K562 (cell line): ENCODE results near the gene NPDC1. TPM values are rescaled to one million over a fixed set of nuclear protein-coding genes. Genes with fewer than 3 reads are reported as not detected.
A peak's percentile ranks its signal among the peaks of the same experiment; 100 is the strongest.

ENCODE experiments used
- ATAC-seq: fragments of 200-7000 bp; cut with Tn5 transposase; 3 replicates; pipeline ENCODE4 v1.9.1; 2020; ENCODE audit warnings: moderate library complexity
- BruUV-seq: library from RNA; stranded (reverse); fragments of 400-500 nt; replicated peaks from 2 replicates; lab custom pipeline; 2021; lab: Mats Ljungman, UMichigan
- CTCF ChIA-PET: fragments of 300-600 bp; formaldehyde crosslinking; extraction: SDS; loops from one replicate; lab custom pipeline; 2021; ENCODE audit warnings: low intra/inter-chr PET ratio; lab: Yijun Ruan, JAX
- POLR2A ChIA-PET: fragments of 300-600, 350-650 bp; sonication (Branson Sonifier 250); formaldehyde crosslinking; extraction: SDS; loops from one replicate; lab custom pipeline; 2021; ENCODE audit warnings: antibody characterized with exemption, inconsistent platforms; lab: Yijun Ruan, JAX
- DNase-seq, 4 experiments: peaks; one replicate each; pipeline versions ENCODE4 v3.0.0 to v3.0.0-alpha.2; 2011 to 2018; ENCODE audit warnings: low spot score in 3 of 4, mixed read lengths in 3 of 4; ENCODE audit errors: extremely low read depth in 1 of 4
- FAIRE-seq: peaks from 2 replicates; lab custom pipeline; 2011; peaks lifted over from hg19 to GRCh38; lab: Jason Lieb, UNC
- H2AFZ ChIP-seq: 2 replicates; pipeline ENCODE4 v1.6.0; 2011; ENCODE audit warnings: low read depth, low read length, control low read depth, inconsistent platforms
- H3K27ac ChIP-seq: fragments of 200-600 bp; 3 replicates; pipeline ENCODE4 v1.8.0; 2011; ENCODE audit warnings: low read depth, mild to moderate bottlenecking, control low read depth, inconsistent platforms, low read length, moderate library complexity, mixed read lengths; ENCODE audit errors: extremely low read depth
- H3K27me3 ChIP-seq, 2 experiments: fragments of 300-600 bp in 1 of 2; 2 replicates in 1 of 2; 3 replicates in 1 of 2; pipeline versions ENCODE4 v1.6.0 to v1.8.0; 2011; ENCODE audit warnings: inconsistent platforms in 2 of 2, low read length in 2 of 2, mild to moderate bottlenecking in 1 of 2, mixed read lengths in 1 of 2, moderate library complexity in 1 of 2; ENCODE audit not compliant: control insufficient read depth in 2 of 2, insufficient read depth in 2 of 2
- H3K36me3 ChIP-seq: fragments of 300-600 bp; 3 replicates; pipeline ENCODE4 v1.8.0; 2011; ENCODE audit warnings: mild to moderate bottlenecking, low read length, inconsistent platforms; ENCODE audit not compliant: control insufficient read depth, insufficient read depth
- H3K4me1 ChIP-seq, 2 experiments: fragments of 200-600 bp in 1 of 2; replicated peaks in 1 of 2; 2 replicates in 1 of 2; 3 replicates in 1 of 2; pipeline versions ENCODE4 v1.5.1 to v1.8.0; 2011; ENCODE audit warnings: inconsistent platforms in 2 of 2, low read length in 2 of 2, mild to moderate bottlenecking in 1 of 2, mixed read lengths in 1 of 2, moderate library complexity in 1 of 2; ENCODE audit not compliant: control insufficient read depth in 2 of 2, insufficient read depth in 2 of 2
- H3K4me2 ChIP-seq: 2 replicates; pipeline ENCODE4 v1.6.1; 2011; ENCODE audit warnings: low read length, control low read depth, inconsistent platforms, mixed read lengths; ENCODE audit not compliant: insufficient read depth
- H3K4me3 ChIP-seq: fragments of 200-600 bp; sonication (generic), shearing (Covaris generic); 2 replicates; pipeline ENCODE4 v1.5.1; 2016; ENCODE audit warnings: control low read depth, inconsistent platforms
- H3K79me2 ChIP-seq: fragments of 200-600 bp; 3 replicates; pipeline ENCODE4 v1.8.0; 2011; ENCODE audit warnings: low read length, inconsistent platforms; ENCODE audit not compliant: control insufficient read depth, insufficient read depth
- H3K9ac ChIP-seq, 2 experiments: 2 replicates each; pipeline versions ENCODE4 v1.6.0 to v1.6.1; 2011; ENCODE audit warnings: low read depth in 2 of 2, low read length in 2 of 2, control low read depth in 1 of 2, inconsistent platforms in 1 of 2, mild to moderate bottlenecking in 1 of 2, mixed read lengths in 1 of 2; ENCODE audit not compliant: insufficient read depth in 1 of 2
- H3K9me1 ChIP-seq: one replicate; pipeline ENCODE4 v1.6.0; 2011; ENCODE audit warnings: inconsistent platforms, mild to moderate bottlenecking, low read length, moderate library complexity; ENCODE audit not compliant: control insufficient read depth, insufficient read depth
- H3K9me3 ChIP-seq: replicated peaks from 2 replicates; pipeline ENCODE4 v1.5.1; 2011; ENCODE audit warnings: low read depth, low read length, inconsistent platforms; ENCODE audit not compliant: control insufficient read depth, insufficient read depth
- H4K20me1 ChIP-seq: replicated peaks from 2 replicates; pipeline ENCODE4 v1.6.1; 2011; ENCODE audit warnings: low read length, inconsistent platforms, mixed read lengths; ENCODE audit not compliant: control insufficient read depth, insufficient read depth
- BCL6 ChIP-seq: fragments of 250-450 bp; sonication (Bioruptor Pico); IDR thresholded peaks from 2 replicates; pipeline ENCODE4 v1.4.0; 2020
- FOS ChIP-seq: IDR thresholded peaks from 3 replicates; pipeline ENCODE4 v1.6.1; 2011; ENCODE audit not compliant: insufficient read length; ENCODE audit errors: extremely low read depth
- POLR2A ChIP-seq: fragments of 450-650 bp; conservative IDR thresholded peaks from 2 replicates; pipeline ENCODE4 v1.6.1; 2016
- POLR2G ChIP-seq: fragments of 200-400 bp; formaldehyde crosslinking; IDR thresholded peaks from 2 replicates; pipeline ENCODE4 v1.6.1; 2017; ENCODE audit warnings: low read depth, mild to moderate bottlenecking, antibody characterized with exemption, low read length, moderate library complexity
- PRPF4 ChIP-seq: fragments of 200-400 bp; formaldehyde crosslinking; IDR thresholded peaks from one replicate; pipeline ENCODE4 v1.6.1; 2017; ENCODE audit warnings: low read length, low read depth, mild to moderate bottlenecking; ENCODE audit not compliant: insufficient read depth, poor library complexity, severe bottlenecking
- ZBTB5 ChIP-seq: fragments of 450-650 bp; IDR thresholded peaks from 2 replicates; pipeline ENCODE4 v1.6.1; 2017; ENCODE audit warnings: antibody characterized with exemption
- ZNF407 ChIP-seq: fragments of 450-650 bp; IDR thresholded peaks from 2 replicates; pipeline ENCODE4 v1.6.1; 2016; ENCODE audit warnings: low read depth
- WGBS: fragments of 100-300 bp; shearing (Covaris generic); methylation state at CpG from one replicate; pipeline ENCODE4 v1.1.6; 2016; ENCODE audit warnings: low coverage, mixed read lengths; ENCODE audit not compliant: insufficient coverage; ENCODE audit errors: missing lambda C conversion rate; 5-methylcytosine and 5-hydroxymethylcytosine counted together
- in situ Hi-C: fragments of 300-500 bp; cut with MboI; formaldehyde crosslinking; loops from 4 replicates; pipeline ENCODE4 v1.15.0; 2018; ENCODE audit warnings: inconsistent platforms, mixed read lengths
- intact Hi-C: fragments of 100-400 bp; cut with micrococcal nuclease; formaldehyde crosslinking; loops from 2 replicates; pipeline ENCODE4 v1.14.2; 2022
- polyA plus RNA-seq, 8 experiments: library from polyadenylated mRNA; depleted of rRNA in 4 of 8; stranded (reverse) in 5 of 8; unstranded in 3 of 8; fragments of >200 nt; fragmentation: Nextera tagmentation in 2 of 8; fragmentation: Illumina TruSeq in 1 of 8; extraction: Ambion mirVana in 2 of 8; extraction: Trizol in 1 of 8; gene quantifications; 2 replicates each; pipeline versions ENCODE4 v1.2.1 to v1.2.3, GENCODE V29; 2011 to 2014; ENCODE audit warnings: inconsistent platforms in 1 of 8, missing spikeins in 1 of 8
- total RNA-seq, 7 experiments: library from RNA; depleted of rRNA in 6 of 7; stranded (reverse); fragments of >200 nt in 6 of 7; fragmentation: Illumina TruSeq in 2 of 7; extraction: Trizol in 2 of 7; gene quantifications; 2 replicates each; pipeline versions ENCODE4 v1.2.1 to v1.2.3, GENCODE V29; 2011 to 2021; ENCODE audit warnings: low replicate concordance in 1 of 7
- TF ChIP-seq, protein P1 (sequence below), 2 experiments: fragments of 450-650 bp; IDR thresholded peaks; 2 replicates each; pipeline ENCODE4 v1.6.1; 2016

The NPDC1 gene
- total and polyA plus RNA-seq, 9 of the 15 experiments (the other 6 are each of a cell fraction or from before 2014, with no cell fraction given), result 0.06 to 2.1 (median 0.53) TPM; not detected in 3

- Histone ChIP-seq H3K4me3 (no peak overlapping the region), H3K9me1 (no peaks in the 10 kb centered on the region), H3K9ac (peak overlapping the region in 1 of 2 experiments; percentile 88; a peak in 1 of 4 replicates), H3K79me2 (peaks cover 18% of the 10 kb centered on the region)
- POLR2A ChIA-PET, result interaction anchor here (0.6 to 1.3 kb wide), 3 partner anchors 9 to 149 kb away, joined by 3 to 8 read pairs (median 4); no protein-coding TSS in a partner anchor
- DNase-seq (no peak), FAIRE-seq (no peak)
- in situ Hi-C loops, result no loop called here
- no TSS peak for BruUV-seq
- TF ChIP-seq BCL6, result no peak
- peak; percentile 61; the same call in 1 of the 2 replicates for TF ChIP-seq POLR2G
- TF ChIP-seq POLR2A, result peak; percentile 20; the same call in 1 of the 2 replicates
- TF ChIP-seq ZBTB5, result no peak
- no peak for TF ChIP-seq ZNF407
- TF ChIP-seq FOS, result no peak
- TF ChIP-seq, protein P1, sequence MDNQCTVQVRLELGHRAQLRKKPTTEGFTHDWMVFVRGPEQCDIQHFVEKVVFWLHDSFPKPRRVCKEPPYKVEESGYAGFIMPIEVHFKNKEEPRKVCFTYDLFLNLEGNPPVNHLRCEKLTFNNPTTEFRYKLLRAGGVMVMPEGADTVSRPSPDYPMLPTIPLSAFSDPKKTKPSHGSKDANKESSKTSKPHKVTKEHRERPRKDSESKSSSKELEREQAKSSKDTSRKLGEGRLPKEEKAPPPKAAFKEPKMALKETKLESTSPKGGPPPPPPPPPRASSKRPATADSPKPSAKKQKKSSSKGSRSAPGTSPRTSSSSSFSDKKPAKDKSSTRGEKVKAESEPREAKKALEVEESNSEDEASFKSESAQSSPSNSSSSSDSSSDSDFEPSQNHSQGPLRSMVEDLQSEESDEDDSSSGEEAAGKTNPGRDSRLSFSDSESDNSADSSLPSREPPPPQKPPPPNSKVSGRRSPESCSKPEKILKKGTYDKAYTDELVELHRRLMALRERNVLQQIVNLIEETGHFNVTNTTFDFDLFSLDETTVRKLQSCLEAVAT (IDR thresholded peaks at IDR 0.05), result 0 out of 4 replicates have a peak, but pooled peaks of 1 of the 2 experiments have one; percentile 22
- peak; percentile 53 for TF ChIP-seq PRPF4
- TF ChIP-seq, all 486 proteins: peak for 4
- peaks cover 6% of the 10 kb centered on the region for H3K9me3 ChIP-seq
- no peaks in the 10 kb centered on the region for H4K20me1 ChIP-seq
- no peak for ATAC-seq
- WGBS, result 90% methylated on average over 10 of the region's 30 CpGs
- intact Hi-C loops, result no loop called here
- no peak overlapping the region for H3K27ac ChIP-seq
- H3K4me2 ChIP-seq, result no peak overlapping the region
- peaks cover 32 to 75% of the 10 kb centered on the region in 2 experiments for H3K4me1 ChIP-seq
- CTCF ChIA-PET, result no interaction called here
- H3K27me3 ChIP-seq, result no peaks in the 10 kb centered on the region
- peaks cover 22% of the 10 kb centered on the region; the same call in 1 of the 3 replicates for H3K36me3 ChIP-seq
- H2AFZ ChIP-seq, result no peak overlapping the region
Observed at GRCh38 chr9:136995362-136995761, 50.6 kb downstream of the NPDC1 start.
